GM23338 (cell line): ENCODE results near the gene PFDN4. TPM values are rescaled to one million over a fixed set of nuclear protein-coding genes. Genes with fewer than 3 reads are reported as not detected.

ENCODE experiments used
- EZH2phosphoT487 ChIP-seq: fragments of 200-600 bp; sonication (generic); IDR thresholded peaks from one replicate; pipeline ENCODE4 v1.8.1; 2018; ENCODE audit warnings: antibody characterized with exemption; ENCODE audit not compliant: unreplicated experiment
- NANOG ChIP-seq: IDR thresholded peaks from 2 replicates; pipeline ENCODE4 v1.6.1; 2016; ENCODE audit warnings: antibody characterized with exemption, borderline replicate concordance
- POLR2AphosphoS5 ChIP-seq: IDR thresholded peaks from 2 replicates; pipeline ENCODE4 v1.6.1; 2016; ENCODE audit warnings: antibody characterized with exemption, low read depth
- ZNF114 ChIP-seq: fragments of 250-450 bp; sonication (Bioruptor Pico); IDR thresholded peaks from 2 replicates; pipeline ENCODE4 v1.5.0; 2020; ENCODE audit warnings: mild to moderate bottlenecking, moderate library complexity
- polyA plus RNA-seq: library from polyadenylated mRNA; unstranded; fragments of >200 nt; fragmentation: Nextera tagmentation; extraction: Ambion mirVana; gene quantifications from 2 replicates; pipeline ENCODE4 v1.2.1, GENCODE V29; 2016
- total RNA-seq: library from RNA; depleted of rRNA; stranded (reverse); fragments of >200 nt; shearing (Covaris generic); gene quantifications from 2 replicates; pipeline ENCODE4 v1.2.3, GENCODE V29; 2014; rRNA removed
- TF ChIP-seq, protein P1 (sequence below): IDR thresholded peaks from one replicate; pipeline ENCODE4 v1.6.1; 2018; ENCODE audit warnings: antibody characterized with exemption; ENCODE audit not compliant: unreplicated experiment
- TF ChIP-seq, protein P2 (sequence below), 2 experiments: fragments of 200-600 bp in 1 of 2; sonication (generic) in 1 of 2; conservative IDR thresholded peaks; 2 replicates each; pipeline versions ENCODE4 v1.5.1 to v1.6.1; 2016 to 2017; ENCODE audit warnings: antibody characterized with exemption in 2 of 2, low read depth in 2 of 2, mild to moderate bottlenecking in 2 of 2, moderate library complexity in 1 of 2
- TF ChIP-seq, protein P3 (sequence below): IDR thresholded peaks from 2 replicates; pipeline ENCODE4 v1.6.1; 2016; ENCODE audit warnings: antibody characterized with exemption

PFDN4 gene
- total and polyA plus RNA-seq, 2 experiments from 2014 or later, result 105 to 477 TPM

DNA sequence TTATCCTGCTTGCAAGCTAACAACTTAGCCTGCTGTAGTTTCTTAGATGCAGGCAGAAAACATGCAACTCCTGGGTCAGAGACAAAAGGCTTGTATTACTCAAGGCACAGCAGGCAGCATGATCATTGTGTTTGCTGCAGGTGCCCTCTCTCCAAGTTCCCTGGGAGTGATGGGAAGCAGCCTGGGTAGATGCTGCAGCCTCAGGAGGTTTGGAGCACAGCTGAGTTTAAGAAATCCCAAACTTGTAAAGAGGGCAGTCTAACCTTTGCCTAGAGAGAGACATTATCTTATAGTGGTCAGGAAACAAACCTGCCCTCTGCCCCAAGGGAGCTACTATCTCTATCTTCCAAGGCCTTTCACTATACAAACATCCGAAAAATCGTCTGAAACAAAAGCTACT lies 61.1 kb downstream of the PFDN4 start (continued):
- TF ChIP-seq, protein P1, sequence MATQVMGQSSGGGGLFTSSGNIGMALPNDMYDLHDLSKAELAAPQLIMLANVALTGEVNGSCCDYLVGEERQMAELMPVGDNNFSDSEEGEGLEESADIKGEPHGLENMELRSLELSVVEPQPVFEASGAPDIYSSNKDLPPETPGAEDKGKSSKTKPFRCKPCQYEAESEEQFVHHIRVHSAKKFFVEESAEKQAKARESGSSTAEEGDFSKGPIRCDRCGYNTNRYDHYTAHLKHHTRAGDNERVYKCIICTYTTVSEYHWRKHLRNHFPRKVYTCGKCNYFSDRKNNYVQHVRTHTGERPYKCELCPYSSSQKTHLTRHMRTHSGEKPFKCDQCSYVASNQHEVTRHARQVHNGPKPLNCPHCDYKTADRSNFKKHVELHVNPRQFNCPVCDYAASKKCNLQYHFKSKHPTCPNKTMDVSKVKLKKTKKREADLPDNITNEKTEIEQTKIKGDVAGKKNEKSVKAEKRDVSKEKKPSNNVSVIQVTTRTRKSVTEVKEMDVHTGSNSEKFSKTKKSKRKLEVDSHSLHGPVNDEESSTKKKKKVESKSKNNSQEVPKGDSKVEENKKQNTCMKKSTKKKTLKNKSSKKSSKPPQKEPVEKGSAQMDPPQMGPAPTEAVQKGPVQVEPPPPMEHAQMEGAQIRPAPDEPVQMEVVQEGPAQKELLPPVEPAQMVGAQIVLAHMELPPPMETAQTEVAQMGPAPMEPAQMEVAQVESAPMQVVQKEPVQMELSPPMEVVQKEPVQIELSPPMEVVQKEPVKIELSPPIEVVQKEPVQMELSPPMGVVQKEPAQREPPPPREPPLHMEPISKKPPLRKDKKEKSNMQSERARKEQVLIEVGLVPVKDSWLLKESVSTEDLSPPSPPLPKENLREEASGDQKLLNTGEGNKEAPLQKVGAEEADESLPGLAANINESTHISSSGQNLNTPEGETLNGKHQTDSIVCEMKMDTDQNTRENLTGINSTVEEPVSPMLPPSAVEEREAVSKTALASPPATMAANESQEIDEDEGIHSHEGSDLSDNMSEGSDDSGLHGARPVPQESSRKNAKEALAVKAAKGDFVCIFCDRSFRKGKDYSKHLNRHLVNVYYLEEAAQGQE, result no peak
- no peak for TF ChIP-seq NANOG
- no peak for TF ChIP-seq POLR2AphosphoS5
- TF ChIP-seq EZH2phosphoT487, result no peak
- TF ChIP-seq, protein P2, sequence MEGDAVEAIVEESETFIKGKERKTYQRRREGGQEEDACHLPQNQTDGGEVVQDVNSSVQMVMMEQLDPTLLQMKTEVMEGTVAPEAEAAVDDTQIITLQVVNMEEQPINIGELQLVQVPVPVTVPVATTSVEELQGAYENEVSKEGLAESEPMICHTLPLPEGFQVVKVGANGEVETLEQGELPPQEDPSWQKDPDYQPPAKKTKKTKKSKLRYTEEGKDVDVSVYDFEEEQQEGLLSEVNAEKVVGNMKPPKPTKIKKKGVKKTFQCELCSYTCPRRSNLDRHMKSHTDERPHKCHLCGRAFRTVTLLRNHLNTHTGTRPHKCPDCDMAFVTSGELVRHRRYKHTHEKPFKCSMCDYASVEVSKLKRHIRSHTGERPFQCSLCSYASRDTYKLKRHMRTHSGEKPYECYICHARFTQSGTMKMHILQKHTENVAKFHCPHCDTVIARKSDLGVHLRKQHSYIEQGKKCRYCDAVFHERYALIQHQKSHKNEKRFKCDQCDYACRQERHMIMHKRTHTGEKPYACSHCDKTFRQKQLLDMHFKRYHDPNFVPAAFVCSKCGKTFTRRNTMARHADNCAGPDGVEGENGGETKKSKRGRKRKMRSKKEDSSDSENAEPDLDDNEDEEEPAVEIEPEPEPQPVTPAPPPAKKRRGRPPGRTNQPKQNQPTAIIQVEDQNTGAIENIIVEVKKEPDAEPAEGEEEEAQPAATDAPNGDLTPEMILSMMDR (conservative IDR thresholded peaks at IDR 0.05; ENCODE audit: low read depth in 2 of 2), result no peak
- TF ChIP-seq ZNF114, result no peak
- TF ChIP-seq, protein P3, sequence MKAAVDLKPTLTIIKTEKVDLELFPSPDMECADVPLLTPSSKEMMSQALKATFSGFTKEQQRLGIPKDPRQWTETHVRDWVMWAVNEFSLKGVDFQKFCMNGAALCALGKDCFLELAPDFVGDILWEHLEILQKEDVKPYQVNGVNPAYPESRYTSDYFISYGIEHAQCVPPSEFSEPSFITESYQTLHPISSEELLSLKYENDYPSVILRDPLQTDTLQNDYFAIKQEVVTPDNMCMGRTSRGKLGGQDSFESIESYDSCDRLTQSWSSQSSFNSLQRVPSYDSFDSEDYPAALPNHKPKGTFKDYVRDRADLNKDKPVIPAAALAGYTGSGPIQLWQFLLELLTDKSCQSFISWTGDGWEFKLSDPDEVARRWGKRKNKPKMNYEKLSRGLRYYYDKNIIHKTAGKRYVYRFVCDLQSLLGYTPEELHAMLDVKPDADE, result no peak

Other genes starting within 250 kb of the PFDN4 start
- 0.17 TPM in 1 of 2 replicates, not detected in the other for gene BCAS1, start 137.5 kb upstream of the PFDN4 start, total RNA-seq
- gene BCAS1, start 137.5 kb upstream of the PFDN4 start, polyA plus RNA-seq, result 0.17 and 0.19 TPM in 2 replicates
- 0.12 TPM in 1 of 2 replicates, not detected in the other for gene CYP24A1, start 34.1 kb upstream of the PFDN4 start, total RNA-seq
- gene CYP24A1, start 34.1 kb upstream of the PFDN4 start, polyA plus RNA-seq, result 0.10 TPM in 1 of 2 replicates, not detected in the other